Retinal pigment epithelial cell (primary cell): ENCODE results near the gene TTC33.
"Not testable (repeated sequence)": the region's sequence is repeated elsewhere in the genome, so short reads cannot be mapped to it uniquely, and the experiment has no call there.

Experiments used
- DNase-seq: peaks from one replicate; pipeline ENCODE4 v3.0.0-alpha.2; 2010; ENCODE audit warnings: low read depth
- H3K4me3 ChIP-seq: 2 replicates; pipeline ENCODE4 v1.5.1; 2011; ENCODE audit warnings: mild to moderate bottlenecking, low read length, control low read depth, moderate library complexity
- CTCF ChIP-seq: conservative IDR thresholded peaks from 2 replicates; pipeline ENCODE4 v1.5.1; 2011; ENCODE audit warnings: low read depth, low read length, control low read depth, inconsistent platforms

The TTC33 gene

DNA sequence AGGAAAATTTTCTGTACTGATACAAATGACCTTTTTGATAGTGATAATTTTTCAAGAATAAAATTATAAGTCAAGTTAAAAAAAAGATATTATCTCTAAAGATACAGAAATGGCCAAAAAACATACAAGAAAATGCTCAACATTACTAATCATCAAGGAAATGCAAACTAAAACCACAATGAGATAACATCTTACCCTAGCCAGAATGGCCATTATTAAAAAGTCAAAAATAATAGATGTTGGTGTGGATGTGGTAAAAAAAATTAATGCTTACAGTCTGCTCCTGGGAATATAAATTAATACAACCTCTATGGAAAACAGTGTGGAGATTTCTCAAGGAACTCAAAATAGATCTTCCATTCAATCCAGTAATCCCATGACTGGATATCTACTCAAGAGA lies 99.0 kb downstream of the TTC33 start:
- no peak for TF ChIP-seq CTCF
- H3K4me3 ChIP-seq = no peak overlapping the region
- no peak for DNase-seq

DNA sequence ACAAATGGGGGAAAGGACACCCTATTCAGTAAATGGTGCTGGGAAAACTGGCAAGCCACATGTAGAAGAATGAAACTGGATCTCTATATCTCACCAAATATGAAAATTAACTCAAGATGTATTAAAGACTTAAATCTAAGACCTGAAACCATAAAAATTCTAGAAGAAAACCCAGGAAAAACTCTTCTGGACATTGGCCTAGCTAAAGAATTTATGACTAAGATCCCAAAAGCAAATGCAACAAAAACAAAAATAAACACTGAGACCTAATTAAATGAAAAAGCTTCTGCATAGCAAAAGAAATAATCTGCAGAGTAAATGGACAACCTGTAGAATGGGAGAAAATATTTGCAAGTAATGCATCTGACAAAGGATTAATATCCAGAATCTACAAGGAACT lies 99.7 kb downstream of the TTC33 start:
- not testable (repeated sequence) for DNase-seq, H3K4me3 ChIP-seq

GRCh38 chr5:40655138-40655537 lies 100.6 kb downstream of the TTC33 start:
- no peak overlapping the region for H3K4me3 ChIP-seq
- DNase-seq = no peak
- TF ChIP-seq CTCF = no peak

DNA sequence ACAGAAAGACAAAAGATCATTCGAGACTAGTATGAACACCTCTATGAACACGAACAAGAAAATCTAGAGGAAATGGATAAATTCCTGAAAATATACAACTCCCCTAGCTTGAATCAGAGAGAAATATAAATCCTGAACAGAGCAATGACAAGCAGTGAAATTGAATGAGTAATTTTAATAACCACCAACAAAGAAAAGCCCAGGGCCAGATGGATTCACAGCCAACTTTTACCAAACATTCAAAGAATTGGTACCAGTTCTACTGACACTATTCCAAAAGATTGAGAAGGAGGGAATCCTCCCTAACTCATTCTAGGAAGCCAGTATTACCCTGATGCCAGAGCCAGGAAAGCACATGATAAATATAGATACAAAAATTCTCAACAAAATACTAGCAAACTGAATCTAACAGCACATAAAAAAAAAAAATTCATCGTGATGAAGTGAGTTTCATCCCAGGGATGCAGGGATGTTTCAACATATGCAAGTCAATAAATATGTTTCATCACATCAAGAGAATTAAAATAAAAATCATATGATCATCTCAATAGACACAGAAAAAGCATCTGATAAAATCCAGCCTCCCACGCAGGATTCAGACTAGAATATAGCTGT lies 101.3 kb downstream of the TTC33 start:
- no peak overlapping the region for H3K4me3 ChIP-seq
- no peak for TF ChIP-seq CTCF
- DNase-seq = no peak

DNA sequence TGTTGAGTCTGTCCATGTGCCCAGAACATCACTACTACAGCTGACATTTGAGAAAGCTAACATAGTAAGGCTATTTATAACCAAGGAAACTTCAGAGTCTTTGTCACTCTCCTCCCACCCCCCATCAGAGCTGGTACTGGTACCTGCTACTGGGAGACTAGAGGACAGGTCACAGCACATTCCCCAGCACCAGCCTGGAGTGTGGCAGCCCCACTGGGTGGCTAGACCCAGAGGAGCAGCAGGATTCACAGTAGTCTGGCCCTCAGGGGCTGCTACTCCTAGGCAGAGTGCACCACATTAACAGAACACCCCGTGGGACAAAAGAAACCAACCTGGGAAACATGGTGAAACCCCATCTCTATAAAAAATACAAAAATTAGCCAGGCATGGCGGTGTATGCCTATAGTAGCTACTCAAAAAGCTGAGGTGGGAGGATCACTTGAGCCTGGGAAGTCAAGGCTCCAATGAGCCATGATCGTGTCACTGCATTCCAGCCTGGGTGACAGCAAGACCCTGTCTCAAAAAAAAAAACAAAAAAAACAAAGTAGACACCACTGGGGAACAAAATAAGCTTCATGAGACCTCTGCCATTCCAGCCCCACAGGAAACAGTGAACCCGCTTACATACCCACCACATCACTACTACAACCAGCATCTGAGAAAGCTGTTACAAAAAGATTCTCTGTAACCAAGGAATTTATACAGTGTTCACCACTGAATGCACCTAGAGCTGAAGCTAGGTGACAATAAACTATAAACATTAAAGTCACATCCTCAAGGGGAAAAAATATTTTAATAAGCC lies 102.3 kb downstream of the TTC33 start:
- no peak for TF ChIP-seq CTCF
- DNase-seq = no peak
- H3K4me3 ChIP-seq = no peak overlapping the region

- TF ChIP-seq CTCF = no peak
- no peak overlapping the region for H3K4me3 ChIP-seq
- DNase-seq = no peak
Measured at GRCh38 chr5:40652441-40653220, 103.1 kb downstream of the TTC33 start.

DNA sequence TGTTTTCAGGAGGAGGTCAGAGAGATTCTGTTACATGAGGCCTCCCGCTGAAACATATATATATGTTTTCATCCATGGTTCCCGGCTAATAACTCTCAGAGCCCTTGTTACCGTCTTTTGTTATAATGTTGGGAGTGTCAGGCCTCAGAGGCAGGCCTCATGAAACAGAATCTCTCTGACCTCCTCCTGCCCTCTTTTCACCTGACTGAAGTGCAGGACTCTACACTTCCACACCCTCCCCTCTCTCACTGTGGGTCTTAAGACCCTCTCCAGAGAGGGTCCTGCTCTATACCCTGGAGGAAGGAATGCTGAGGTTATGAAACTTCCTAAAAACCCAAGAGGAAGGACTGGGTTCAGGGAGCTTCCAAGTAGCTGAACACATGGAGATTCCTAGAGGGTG lies 104.6 kb downstream of the TTC33 start:
- no peak for TF ChIP-seq CTCF
- no peak overlapping the region for H3K4me3 ChIP-seq
- no peak for DNase-seq
